Gastroesophageal sphincter (tissue), 4 donors: ENCODE data around the gene CCDC197. TPM values are rescaled to one million over a fixed set of nuclear protein-coding genes. Genes with fewer than 3 reads are reported as not detected.

ENCODE experiments used
- ATAC-seq: fragments of 150-250 bp; one replicate; pipeline ENCODE4 v1.9.1; 2016; ENCODE audit warnings: mild to moderate bottlenecking, moderate library complexity
- H3K27ac ChIP-seq, 4 donors: fragments of 200-600 bp; sonication (generic) in 3 of 4; 1 replicate in 3 of 4; 2 replicates in 1 of 4; pipeline ENCODE4 v1.5.1; 2016 to 2019
- H3K27me3 ChIP-seq: fragments of 200-600 bp; sonication (generic); one replicate; pipeline ENCODE4 v1.5.1; 2019
- H3K36me3 ChIP-seq, 2 donors: fragments of 200-600 bp; sonication (generic); one replicate each; pipeline ENCODE4 v1.5.1; 2019; ENCODE audit warnings: control low read depth in 1 of 2
- H3K4me1 ChIP-seq, 3 donors: fragments of 200-600 bp; sonication (generic); 1 replicate in 2 of 3; 2 replicates in 1 of 3; pipeline ENCODE4 v1.5.1; 2016 to 2019; ENCODE audit warnings: control low read depth in 2 of 3
- H3K4me3 ChIP-seq, 2 donors: fragments of 200-600 bp; sonication (generic); one replicate each; pipeline ENCODE4 v1.5.1; 2019; ENCODE audit warnings: mild to moderate bottlenecking in 1 of 2, moderate library complexity in 1 of 2
- H3K9me3 ChIP-seq, 3 donors: fragments of 200-600 bp; sonication (generic); one replicate each; pipeline ENCODE4 v1.5.1; 2017 to 2019; ENCODE audit warnings: control low read depth in 2 of 3
- CTCF ChIP-seq, 4 experiments: fragments of 200-600 bp in 2 of 4; fragments of 450-650 bp in 2 of 4; sonication (generic) in 1 of 4; IDR thresholded peaks; one replicate each; pipeline ENCODE4 v1.5.1; 2017 to 2019; ENCODE audit warnings: antibody characterized with exemption in 4 of 4, mild to moderate bottlenecking in 2 of 4, moderate library complexity in 2 of 4
- EP300 ChIP-seq: sonication (generic); formaldehyde crosslinking; IDR thresholded peaks from one replicate; pipeline ENCODE4 v1.6.1; 2017; ENCODE audit warnings: antibody characterized with exemption, mild to moderate bottlenecking
- POLR2A ChIP-seq, 2 donors: fragments of 450-650 bp; IDR thresholded peaks; one replicate each; pipeline ENCODE4 v1.6.1; 2017; ENCODE audit warnings: antibody characterized with exemption in 2 of 2, mild to moderate bottlenecking in 2 of 2, moderate library complexity in 1 of 2
- POLR2AphosphoS5 ChIP-seq: sonication (generic); formaldehyde crosslinking; IDR thresholded peaks from one replicate; pipeline ENCODE4 v1.6.1; 2017; ENCODE audit warnings: antibody characterized with exemption
- WGBS, 2 donors: methylation state at CpG; one replicate each; pipeline ENCODE4 v1.1.5; 2018; ENCODE audit warnings: low coverage in 1 of 2; 5-methylcytosine and 5-hydroxymethylcytosine counted together
- total RNA-seq, 4 donors: library from RNA; depleted of rRNA; stranded (reverse); fragments of >200 nt; gene quantifications; one replicate each; pipeline ENCODE4 v1.1.0, GENCODE V29; 2016

CCDC197 gene
- total RNA-seq, 4 donors from 2014 or later: not detected

GRCh38 chr14:93952829-93953228, 44.3 kb upstream of the CCDC197 start:
- H3K27me3 ChIP-seq: no peaks in the 10 kb centered on the region
- no peaks in the 10 kb centered on the region for H3K9me3 ChIP-seq
- H3K27ac ChIP-seq: peak overlapping the region in 3 of 4 donors; percentile 80 to 84 (median 81)
- H3K4me3 ChIP-seq: no peak overlapping the region
- no CpG with 5 or more reads among the region's 3 CpGs for WGBS, 2 donors
- peaks cover 0 to 34% of the 10 kb centered on the region in 2 donors for H3K36me3 ChIP-seq
- TF ChIP-seq POLR2AphosphoS5 (no peak), POLR2A (IDR thresholded peaks at IDR 0.05) (no peak), CTCF (IDR thresholded peaks at IDR 0.05) (no peak), EP300 (no peak)
- H3K4me1 ChIP-seq: peaks cover 11 to 68% (median 23%) of the 10 kb centered on the region in 3 donors
- peak; percentile 13 for ATAC-seq

GRCh38 chr14:93953263-93953662, 43.8 kb upstream of the CCDC197 start:
- H3K36me3 ChIP-seq: peaks cover 0 to 30% of the 10 kb centered on the region in 2 donors
- 25% methylated on average over 7 of the region's 14 CpGs; no CpG with 5 or more reads in 1 of the 2 donors for WGBS, 2 donors
- peak overlapping the region; percentile 4 to 84 (median 80) for H3K27ac ChIP-seq
- peaks cover 11 to 72% (median 23%) of the 10 kb centered on the region in 3 donors for H3K4me1 ChIP-seq
- H3K4me3 ChIP-seq: no peak overlapping the region
- TF ChIP-seq POLR2A (IDR thresholded peaks at IDR 0.05) (no peak), POLR2AphosphoS5 (peak; percentile 18), CTCF (IDR thresholded peaks at IDR 0.05) (peak in 2 of 4 experiments; percentile 23 to 43), EP300 (no peak)
- H3K9me3 ChIP-seq: no peaks in the 10 kb centered on the region
- ATAC-seq: no peak
- H3K27me3 ChIP-seq: no peaks in the 10 kb centered on the region

- peaks cover 0 to 24% of the 10 kb centered on the region in 2 donors for H3K36me3 ChIP-seq
- TF ChIP-seq POLR2AphosphoS5: peak; percentile 44
- TF ChIP-seq EP300: no peak
- TF ChIP-seq CTCF (IDR thresholded peaks at IDR 0.05): no peak
- no peak for TF ChIP-seq POLR2A (IDR thresholded peaks at IDR 0.05)
- peaks cover 11 to 79% (median 24%) of the 10 kb centered on the region in 3 donors for H3K4me1 ChIP-seq
- peak overlapping the region; percentile 4 to 84 (median 80) for H3K27ac ChIP-seq
- no peaks in the 10 kb centered on the region for H3K9me3 ChIP-seq
- whole genome bisulfite sequencing, 2 donors: 56 to 60% methylated on average over 2 to 5 of the region's 18 CpGs
- no peak overlapping the region for H3K4me3 ChIP-seq
- no peak for ATAC-seq
- H3K27me3 ChIP-seq: no peaks in the 10 kb centered on the region
These were observed 43.2 kb upstream of the CCDC197 start for GRCh38 chr14:93953739-93954515.

- peak overlapping the region; percentile 4 to 84 (median 80) for H3K27ac ChIP-seq
- H3K4me3 ChIP-seq: no peak overlapping the region
- no peak for TF ChIP-seq CTCF (IDR thresholded peaks at IDR 0.05)
- no peak for TF ChIP-seq EP300
- TF ChIP-seq POLR2AphosphoS5: no peak
- TF ChIP-seq POLR2A (IDR thresholded peaks at IDR 0.05): no peak
- WGBS, 2 donors: 88 to 100% methylated on average over 1 of the region's 4 CpGs
- peaks cover 11 to 84% (median 29%) of the 10 kb centered on the region in 3 donors for H3K4me1 ChIP-seq
- no peaks in the 10 kb centered on the region for H3K9me3 ChIP-seq
- H3K27me3 ChIP-seq: no peaks in the 10 kb centered on the region
- H3K36me3 ChIP-seq: peaks cover 0 to 18% of the 10 kb centered on the region in 2 donors
- no peak for ATAC-seq
These were observed 42.6 kb upstream of the CCDC197 start for GRCh38 chr14:93954516-93954830.
